Thoracic aorta (tissue), 2 donors: ENCODE results near the gene CNR2. TPM values are rescaled to one million over a fixed set of nuclear protein-coding genes. Genes with fewer than 3 reads are reported as not detected.
"Not testable (repeated sequence)": the region's sequence is repeated elsewhere in the genome, so short reads cannot be mapped to it uniquely, and the experiment has no call there.

Experiments used
- ATAC-seq: fragments of 150-250 bp; one replicate; pipeline ENCODE4 v1.8.0; 2017; ENCODE audit warnings: low read depth; ENCODE audit not compliant: insufficient number of reproducible peaks, low FRiP score
- DNase-seq: peaks from one replicate; pipeline ENCODE4 v3.0.0-alpha.2; 2020; ENCODE audit warnings: low spot score
- H3K27ac ChIP-seq, 2 donors: fragments of 200-600 bp; sonication (generic); 1 replicate in 1 of 2; 2 replicates in 1 of 2; pipeline ENCODE4 v1.5.1; 2016; ENCODE audit warnings: mild to moderate bottlenecking in 2 of 2, moderate library complexity in 2 of 2
- H3K27me3 ChIP-seq: fragments of 200-600 bp; sonication (generic); replicated peaks from 2 replicates; pipeline ENCODE4 v1.6.0; 2016; ENCODE audit warnings: mild to moderate bottlenecking; ENCODE audit not compliant: insufficient read depth
- H3K36me3 ChIP-seq: fragments of 200-600 bp; sonication (generic); one replicate; pipeline ENCODE4 v1.5.1; 2016
- H3K4me1 ChIP-seq, 2 donors: fragments of 200-600 bp; sonication (generic); 1 replicate in 1 of 2; 2 replicates in 1 of 2; pipeline versions ENCODE4 v1.5.1 to v1.6.0; 2016; ENCODE audit warnings: low read depth in 2 of 2, mild to moderate bottlenecking in 1 of 2; ENCODE audit not compliant: control insufficient read depth in 1 of 2
- H3K4me3 ChIP-seq: fragments of 200-600 bp; sonication (generic); 2 replicates; pipeline ENCODE4 v1.5.1; 2016; ENCODE audit warnings: mild to moderate bottlenecking
- H3K9me3 ChIP-seq: fragments of 200-600 bp; sonication (generic); 2 replicates; pipeline ENCODE4 v1.5.1; 2016
- CTCF ChIP-seq: fragments of 200-600 bp; sonication (generic); IDR thresholded peaks from one replicate; pipeline ENCODE4 v1.5.1; 2019; ENCODE audit warnings: antibody characterized with exemption
- total RNA-seq, 2 donors: library from RNA; depleted of rRNA; stranded (reverse); fragments of >200 nt; gene quantifications; one replicate each; pipeline versions ENCODE4 v1.1.0 to v1.2.3, GENCODE V29; 2016

The CNR2 gene
- total RNA-seq, 2 donors from 2014 or later: 0.41 TPM; not detected in 1

- no peak overlapping the region for H3K27ac ChIP-seq
- TF ChIP-seq CTCF: no peak
- H3K9me3 ChIP-seq: no peaks in the 10 kb centered on the region
- no peak overlapping the region for H3K4me3 ChIP-seq
- peaks cover 6 to 14% of the 10 kb centered on the region in 2 donors for H3K4me1 ChIP-seq
- no peaks in the 10 kb centered on the region for H3K36me3 ChIP-seq
- ATAC-seq (no peak), DNase-seq (no peak)
- no peaks in the 10 kb centered on the region for H3K27me3 ChIP-seq
These were observed 85.4 kb downstream of the CNR2 start for GRCh38 chr1:23827717-23828116.

- H3K27ac ChIP-seq, DNase-seq, ATAC-seq, H3K9me3 ChIP-seq, H3K27me3 ChIP-seq, H3K4me3 ChIP-seq, H3K36me3 ChIP-seq: not testable (repeated sequence)
- H3K4me1 ChIP-seq: peaks cover 6 to 14% of the 10 kb centered on the region in 2 donors
These were observed 86.6 kb downstream of the CNR2 start for GRCh38 chr1:23826590-23826989.

- TF ChIP-seq CTCF: no peak
- DNase-seq (no peak), ATAC-seq (no peak)
- no peaks in the 10 kb centered on the region for H3K36me3 ChIP-seq
- H3K27me3 ChIP-seq: no peaks in the 10 kb centered on the region
- H3K4me1 ChIP-seq: peaks cover 6 to 14% of the 10 kb centered on the region in 2 donors
- no peaks in the 10 kb centered on the region for H3K9me3 ChIP-seq
- H3K4me3 ChIP-seq: peak overlapping the region; percentile 95
- peak overlapping the region; percentile 90 to 93 for H3K27ac ChIP-seq
These were observed 87.2 kb downstream of the CNR2 start for GRCh38 chr1:23825762-23826522.

- TF ChIP-seq CTCF: no peak
- peaks cover 6 to 14% of the 10 kb centered on the region in 2 donors for H3K4me1 ChIP-seq
- H3K9me3 ChIP-seq: no peaks in the 10 kb centered on the region
- no peaks in the 10 kb centered on the region for H3K36me3 ChIP-seq
- H3K27ac ChIP-seq: peak within 1 kb of the TSS; percentile 90 to 93
- ATAC-seq (peak; percentile 88), DNase-seq (peak; percentile 70)
- peak within 1 kb of the TSS; percentile 95 for H3K4me3 ChIP-seq
- H3K27me3 ChIP-seq: no peaks in the 10 kb centered on the region
These were observed 87.9 kb downstream of the CNR2 start, which contains the start of gene HMGCL for GRCh38 chr1:23825076-23825761. Gene HMGCL (minus strand): TSS chr1:23825429. CDS start chr1:23825415, 14 bp downstream.

- Histone ChIP-seq H3K4me1 (peaks cover 6 to 14% of the 10 kb centered on the region in 2 donors), H3K4me3 (peak overlapping the region; percentile 95), H3K9me3 (no peaks in the 10 kb centered on the region), H3K36me3 (peaks cover under 1% of the 10 kb centered on the region), H3K27ac (peak overlapping the region; percentile 90 to 93), H3K27me3 (no peaks in the 10 kb centered on the region)
- ATAC-seq: no peak
- no peak for DNase-seq
- TF ChIP-seq CTCF: no peak
These were observed 88.5 kb downstream of the CNR2 start for GRCh38 chr1:23824711-23825075.
